Erythroblast (primary cell): Measurements from ENCODE around the gene CMKLR1.

ENCODE experiments used
- GATA1 ChIP-seq: IDR thresholded peaks from 2 replicates; pipeline ENCODE4 v1.6.1; 2011; ENCODE audit warnings: low read depth, mild to moderate bottlenecking, control low read depth, low read length, moderate library complexity
- POLR2A ChIP-seq: IDR thresholded peaks from 2 replicates; pipeline ENCODE4 v1.6.1; 2011; ENCODE audit warnings: mild to moderate bottlenecking, low read length

- TF ChIP-seq POLR2A (no peak), GATA1 (no peak)
Measured at GRCh38 chr12:108340037-108340436, 926 bp upstream of the CMKLR1 start.
